ENCODE measurements around the gene METTL24. TPM values are rescaled to one million over a fixed set of nuclear protein-coding genes. Genes with fewer than 3 reads are reported as not detected.

Gene METTL24
- total and polyA plus RNA-seq, 2 of the 8 experiments (the other 6 are each of a cell fraction or from before 2014, with no cell fraction given), result 0.30 to 0.39 TPM

DNA sequence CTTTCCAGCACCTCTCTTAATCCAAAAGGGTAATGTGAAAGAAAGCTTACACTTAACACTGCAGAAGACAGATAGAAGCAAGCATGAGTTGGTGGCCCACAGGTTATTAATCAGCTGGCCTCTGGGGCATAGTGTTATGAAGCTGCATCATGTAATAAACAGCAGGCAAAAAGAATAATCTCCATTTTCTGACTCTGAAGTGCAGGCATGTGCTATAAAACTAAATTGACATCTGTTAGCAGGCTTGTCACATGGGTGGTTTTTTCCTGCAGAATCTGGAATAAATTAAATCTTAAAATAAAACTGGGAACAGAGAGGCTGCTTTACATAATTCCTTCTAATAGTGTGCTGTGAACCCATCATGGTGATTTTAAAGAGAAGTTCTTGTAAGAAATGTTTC lies 73.3 kb downstream of the METTL24 start:
- H2BK5ac ChIP-seq (ENCODE audit: low read depth, low read length), result no peak overlapping the region
- no peak for TF ChIP-seq ASH2L (IDR thresholded peaks at IDR 0.05; ENCODE audit: low read length)
- TF ChIP-seq SP2 (IDR thresholded peaks at IDR 0.05; ENCODE audit: low read length), result no peak
- TF ChIP-seq YY1 (IDR thresholded peaks at IDR 0.05; ENCODE audit: low read depth, low read length), result no peak
- no peak for TF ChIP-seq RFX5 (IDR thresholded peaks at IDR 0.05; ENCODE audit: borderline replicate concordance, low read depth, low read length)
- no peak for TF ChIP-seq SIX5 (IDR thresholded peaks at IDR 0.05; ENCODE audit: low read depth, low read length)
- TF ChIP-seq GABPA (IDR thresholded peaks at IDR 0.05; ENCODE audit: borderline replicate concordance, insufficient read depth, low read length), result no peak
- no peak for TF ChIP-seq POLR2A (IDR thresholded peaks at IDR 0.05; ENCODE audit: control extremely low read depth in 1 of 2, low read depth in 2 of 2, low read length in 2 of 2)
- no peak overlapping the region for H2AK5ac ChIP-seq (ENCODE audit: low read depth, low read length)
- H3K27ac ChIP-seq (ENCODE audit: low read depth, low read length), result no peak overlapping the region
- H3K4me2 ChIP-seq (ENCODE audit: insufficient read depth in 1 of 2, low read depth in 2 of 2, low read length in 2 of 2), result no peak overlapping the region
- H3K79me2 ChIP-seq (ENCODE audit: control insufficient read depth in 1 of 2, insufficient read depth in 2 of 2, low read length in 2 of 2), result no peaks in the 10 kb centered on the region
- no peak overlapping the region for H4K91ac ChIP-seq (replicated peaks; ENCODE audit: insufficient read length, low read length)
- H3K9me3 ChIP-seq (ENCODE audit: insufficient read depth in 2 of 2, low read depth in 1 of 2, low read length in 1 of 2), result peaks cover 0 to 2% of the 10 kb centered on the region in 2 experiments; a peak in 2 of 4 replicates
- H3K9ac ChIP-seq (replicated peaks in 1 of 4; ENCODE audit: extremely low read depth in 1 of 4, low read depth in 3 of 4, low read length in 3 of 4), result no peak overlapping the region
- H3K27me3 ChIP-seq (replicated peaks in 1 of 4; ENCODE audit: control insufficient read depth in 3 of 4, extremely low read depth in 1 of 4, insufficient read depth in 3 of 4, low read length in 3 of 4), result no peaks in the 10 kb centered on the region
- H3K18ac ChIP-seq (ENCODE audit: extremely low read depth, low read length), result no peak overlapping the region
- H4K8ac ChIP-seq (ENCODE audit: extremely low read depth, insufficient read depth, low read length), result no peak overlapping the region
- H3K36me3 ChIP-seq (ENCODE audit: control insufficient read depth in 2 of 4, insufficient read depth in 4 of 4, low read length in 3 of 4), result no peaks in the 10 kb centered on the region; a peak in 1 of 8 replicates
- H2BK20ac ChIP-seq (ENCODE audit: low read length), result no peak overlapping the region
- H3K14ac ChIP-seq (ENCODE audit: insufficient read length), result no peak overlapping the region
- no peak for DNase-seq (ENCODE audit: low read depth in 1 of 2, low spot score in 2 of 2)
- H2AFZ ChIP-seq (ENCODE audit: low read length), result no peak overlapping the region
- no peaks in the 10 kb centered on the region for H3K23me2 ChIP-seq (ENCODE audit: low read depth, low read length)
- ChIA-PET CTCF (ENCODE audit: partially characterized antibody) (interaction anchor here (1.2 kb wide), 1 partner anchor 11 kb away, joined by 3 read pairs; no protein-coding TSS in a partner anchor), POLR2A (ENCODE audit: partially characterized antibody) (interaction anchor here (1.2 kb wide), 1 partner anchor 15 kb away, joined by 4 read pairs; no protein-coding TSS in a partner anchor)
- no peak overlapping the region for H2BK12ac ChIP-seq (ENCODE audit: low read depth, low read length)
- no peak overlapping the region for H3K56ac ChIP-seq (replicated peaks; ENCODE audit: insufficient read length, low read depth, low read length)
- no peak overlapping the region for H4K5ac ChIP-seq (ENCODE audit: insufficient read length, low read depth, low read length)
- no peak overlapping the region for H3K4me3 ChIP-seq (ENCODE audit: extremely low read depth in 1 of 4, insufficient read depth in 2 of 4, low read depth in 3 of 4, low read length in 4 of 4)
- FAIRE-seq, result no peak
- H3K4me1 ChIP-seq (replicated peaks in 1 of 4; ENCODE audit: control insufficient read depth in 3 of 4, insufficient read depth in 4 of 4, low read length in 3 of 4), result peaks cover 0 to 5% (median under 1%) of the 10 kb centered on the region in 4 experiments; a peak in 3 of 7 replicates
- H2BK120ac ChIP-seq (replicated peaks; ENCODE audit: low read depth, low read length), result no peak overlapping the region
- H3K4ac ChIP-seq (replicated peaks; ENCODE audit: insufficient read length, low read depth, low read length), result no peak overlapping the region
- no peak overlapping the region for H2BK15ac ChIP-seq (ENCODE audit: low read length)
- H3K79me1 ChIP-seq (ENCODE audit: low read depth, low read length), result no peaks in the 10 kb centered on the region
- no peaks in the 10 kb centered on the region for H4K20me1 ChIP-seq (replicated peaks in 1 of 2; ENCODE audit: control insufficient read depth in 1 of 2, insufficient read depth in 2 of 2, low read length in 2 of 2)
- no peak overlapping the region for H3K23ac ChIP-seq (ENCODE audit: insufficient read length)
